ENCODE data around the gene OR6B1.
"Not testable (repeated sequence)": the region's sequence is repeated elsewhere in the genome, so short reads cannot be mapped to it uniquely, and the experiment has no call there.

The OR6B1 gene

DNA sequence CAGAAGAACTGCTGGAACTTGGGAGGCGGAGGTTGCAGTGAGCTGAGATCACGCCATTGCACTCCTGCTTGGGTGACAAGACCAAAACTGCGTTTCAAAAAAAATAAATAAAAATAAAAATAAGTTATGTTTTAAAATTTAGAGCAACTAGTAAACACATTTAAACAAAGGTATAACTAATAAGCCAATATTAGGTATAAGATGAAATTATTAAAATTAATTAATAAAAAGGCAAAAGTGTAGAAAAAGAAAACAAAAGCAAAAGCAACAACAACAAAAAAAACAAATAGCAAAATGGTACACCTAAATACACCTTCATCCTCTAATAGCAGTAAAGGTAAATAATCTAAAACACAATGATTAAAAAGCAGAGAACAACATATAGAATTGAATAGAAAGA, 6.2 kb upstream of the OR6B1 start:
- no peak for TF ChIP-seq CTCF (conservative IDR thresholded peaks at IDR 0.05; ENCODE audit: control insufficient read depth, insufficient read depth, low read depth, low read length)
- DNase-seq (ENCODE audit: low read depth) = no peak
- no peak overlapping the region for H3K4me3 ChIP-seq (ENCODE audit: control insufficient read depth, low read depth, low read length)

DNA sequence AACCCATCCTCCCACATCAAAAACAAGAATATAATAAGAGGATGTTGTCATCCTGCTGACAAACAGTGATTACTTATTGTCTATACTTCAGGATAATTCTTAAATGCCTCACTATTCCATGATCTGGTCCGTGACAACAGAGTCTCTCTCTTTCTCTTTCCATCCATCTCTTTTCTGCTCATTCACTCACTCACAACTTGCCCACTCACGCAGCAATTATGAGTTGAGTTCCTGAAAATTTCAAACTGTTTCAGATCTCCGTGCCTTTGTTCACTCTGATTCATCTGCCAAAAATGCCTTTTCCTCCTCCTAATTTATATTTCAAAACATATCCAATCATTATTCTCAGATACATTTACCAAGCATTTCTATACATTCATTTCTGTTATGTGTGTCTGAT, 1.4 kb downstream of the OR6B1 start:
- no peak for DNase-seq (ENCODE audit: low read depth)
- no peak for TF ChIP-seq CTCF (conservative IDR thresholded peaks at IDR 0.05; ENCODE audit: control insufficient read depth, insufficient read depth, low read depth, low read length)
- no peak overlapping the region for H3K4me3 ChIP-seq (ENCODE audit: control insufficient read depth, low read depth, low read length)

DNA sequence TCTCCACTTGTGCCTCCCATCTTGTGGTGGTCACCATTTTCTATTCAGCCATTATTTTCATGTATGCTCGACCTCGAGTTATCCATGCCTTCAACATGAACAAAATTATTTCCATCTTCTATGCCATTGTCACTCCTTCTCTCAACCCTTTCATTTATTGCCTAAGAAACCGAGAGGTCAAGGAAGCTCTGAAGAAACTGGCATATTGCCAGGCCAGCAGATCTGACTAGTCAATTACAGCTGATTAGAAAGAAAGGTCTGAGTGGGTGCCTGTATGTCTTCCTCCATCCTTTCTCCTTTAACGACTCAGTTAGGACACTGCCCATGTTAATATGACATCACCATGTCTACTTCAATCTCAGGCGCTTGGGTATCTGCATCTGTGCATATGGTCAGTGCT, 4.6 kb downstream of the OR6B1 start:
- no peak for TF ChIP-seq CTCF (conservative IDR thresholded peaks at IDR 0.05; ENCODE audit: control insufficient read depth, insufficient read depth, low read depth, low read length)
- no peak for DNase-seq (ENCODE audit: low read depth)
- no peak overlapping the region for H3K4me3 ChIP-seq (ENCODE audit: control insufficient read depth, low read depth, low read length)

DNA sequence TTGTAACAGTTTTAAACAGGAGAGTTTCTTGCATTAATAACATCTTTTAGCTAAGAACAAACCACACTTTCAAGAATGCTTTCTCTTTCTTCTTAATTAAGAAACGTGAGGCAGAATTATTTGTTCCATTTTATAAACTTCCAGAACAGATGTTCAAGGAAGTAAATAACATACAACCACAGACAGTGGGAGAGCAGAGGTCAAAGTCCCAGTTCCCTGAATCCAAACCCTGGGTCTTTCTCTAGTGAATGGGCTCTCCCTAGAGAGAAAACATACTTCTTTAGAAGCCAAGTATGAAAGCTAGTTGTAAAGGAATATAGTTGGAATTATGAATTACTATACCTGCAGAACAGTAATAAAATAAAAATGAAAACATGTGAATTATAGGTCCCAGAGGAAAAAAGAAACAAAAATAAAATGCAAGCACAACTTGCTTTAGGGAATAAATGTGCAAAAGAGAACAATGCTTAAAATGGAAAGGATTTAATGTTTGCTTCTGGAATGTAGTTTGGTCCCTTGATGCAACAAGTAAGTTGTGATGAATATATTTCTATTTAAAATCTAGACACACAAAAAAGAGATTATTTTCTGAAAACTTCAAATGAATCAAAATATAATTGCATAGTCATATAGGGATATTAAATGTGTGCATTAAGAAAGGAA, 6.0 kb downstream of the OR6B1 start:
- no peak for DNase-seq (ENCODE audit: low read depth)
- H3K4me3 ChIP-seq (ENCODE audit: control insufficient read depth, low read depth, low read length) = no peak overlapping the region
- no peak for TF ChIP-seq CTCF (conservative IDR thresholded peaks at IDR 0.05; ENCODE audit: control insufficient read depth, insufficient read depth, low read depth, low read length)

DNA sequence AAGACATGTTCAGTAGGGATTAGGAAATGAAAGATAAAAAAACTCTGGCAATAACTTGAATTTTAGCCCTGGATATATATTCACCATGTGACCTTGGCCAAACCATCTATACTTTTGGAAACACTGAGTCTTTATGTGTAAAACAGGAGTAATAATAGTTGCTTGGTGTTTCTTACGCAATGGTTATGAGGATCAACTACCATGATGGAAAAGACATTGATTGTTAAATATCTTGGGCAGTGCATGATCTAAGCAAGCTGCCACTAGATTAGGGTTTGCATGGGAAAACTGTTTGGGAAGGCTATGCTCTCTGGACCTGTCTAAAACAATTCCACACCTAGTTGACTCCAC, 6.5 kb downstream of the OR6B1 start:
- DNase-seq (ENCODE audit: low read depth) = no peak
- no peak overlapping the region for H3K4me3 ChIP-seq (ENCODE audit: control insufficient read depth, low read depth, low read length)
- no peak for TF ChIP-seq CTCF (conservative IDR thresholded peaks at IDR 0.05; ENCODE audit: control insufficient read depth, insufficient read depth, low read depth, low read length)

DNA sequence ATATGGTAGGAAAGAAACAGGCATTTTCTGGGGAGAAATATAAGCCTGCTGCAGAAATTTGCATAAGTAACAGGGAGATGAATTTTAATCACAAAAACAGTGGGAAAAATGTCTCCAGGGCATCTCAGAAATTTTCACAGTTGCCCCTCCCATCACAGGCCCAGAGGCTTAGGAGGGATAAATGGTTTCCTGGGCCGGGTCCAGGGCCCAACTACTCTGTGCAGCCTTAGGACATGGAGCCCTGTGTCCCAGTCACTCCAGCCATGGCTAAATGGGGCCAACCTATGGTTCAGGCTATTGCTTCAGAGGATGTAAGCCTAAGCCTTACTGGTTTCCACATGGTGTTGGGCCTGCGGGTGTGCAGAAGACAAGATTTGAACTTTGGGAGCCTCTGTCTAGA, 9.2 kb downstream of the OR6B1 start:
- TF ChIP-seq CTCF (conservative IDR thresholded peaks at IDR 0.05; ENCODE audit: control insufficient read depth, insufficient read depth, low read depth, low read length) = no peak
- DNase-seq (ENCODE audit: low read depth) = no peak
- H3K4me3 ChIP-seq (ENCODE audit: control insufficient read depth, low read depth, low read length) = no peak overlapping the region

GRCh38 chr7:144010061-144010460, 9.9 kb downstream of the OR6B1 start:
- not testable (repeated sequence) for DNase-seq (ENCODE audit: low read depth); H3K4me3 ChIP-seq (ENCODE audit: control insufficient read depth, low read depth, low read length)

DNA sequence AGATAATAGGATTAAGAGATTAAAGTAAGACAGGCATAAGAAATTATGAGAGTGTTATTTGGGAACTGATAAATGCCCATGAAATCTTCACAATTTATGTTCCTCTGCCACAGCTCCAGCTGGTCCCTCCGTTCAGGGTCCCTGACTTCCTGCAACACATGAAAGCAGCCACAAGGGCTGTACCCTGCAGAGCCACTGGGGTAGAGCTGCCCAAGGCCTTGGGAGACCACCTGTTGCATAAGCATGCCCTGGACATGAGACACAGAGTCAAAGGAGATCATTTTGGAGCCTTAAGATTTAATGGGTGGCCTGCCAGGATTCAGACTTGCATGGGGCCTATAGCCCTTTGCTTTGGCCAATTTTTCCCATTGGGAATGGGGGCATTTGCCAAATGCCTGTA, 10.7 kb downstream of the OR6B1 start:
- H3K4me3 ChIP-seq (ENCODE audit: control insufficient read depth, low read depth, low read length); DNase-seq (ENCODE audit: low read depth): not testable (repeated sequence)
